COR-L47 (cell line): ENCODE data around the gene FLYWCH1.

ENCODE experiments used
- DNase-seq: peaks from one replicate; lab custom pipeline; 2025; lab: John Stamatoyannopoulos, UW

Gene FLYWCH1

GRCh38 chr16:2968738-2969544, 57.2 kb downstream of the FLYWCH1 start, which contains the start of gene PAQR4:
Gene PAQR4, plus strand, starts transcription at chr16:2969348. Its CDS starts 327 bp downstream, at chr16:2969675.
- DNase-seq = peak; percentile 89

- peak; percentile 69 for DNase-seq
Observed at GRCh38 chr16:2969545-2970521, 58.1 kb downstream of the FLYWCH1 start.

GRCh38 chr16:2970563-2970962, 58.8 kb downstream of the FLYWCH1 start:
- no peak for DNase-seq

GRCh38 chr16:2971134-2971984, 59.6 kb downstream of the FLYWCH1 start:
- no peak for DNase-seq

- DNase-seq = no peak
Observed at GRCh38 chr16:2971985-2972784, 60.5 kb downstream of the FLYWCH1 start.

GRCh38 chr16:2973093-2973492, 61.4 kb downstream of the FLYWCH1 start:
- DNase-seq = no peak

GRCh38 chr16:2973605-2974318, 62.0 kb downstream of the FLYWCH1 start:
- DNase-seq = no peak

- DNase-seq = no peak
Observed at GRCh38 chr16:2974319-2975056, 62.8 kb downstream of the FLYWCH1 start.

GRCh38 chr16:2975161-2975795, 63.5 kb downstream of the FLYWCH1 start:
- no peak for DNase-seq

GRCh38 chr16:2976201-2976600, 64.5 kb downstream of the FLYWCH1 start:
- DNase-seq = no peak

GRCh38 chr16:2976673-2977072, 64.9 kb downstream of the FLYWCH1 start:
- no peak for DNase-seq

- peak; percentile 87 for DNase-seq
Observed at GRCh38 chr16:2977440-2977839, 65.7 kb downstream of the FLYWCH1 start.

- no peak for DNase-seq
Observed at GRCh38 chr16:2979669-2980226, 68.0 kb downstream of the FLYWCH1 start.

- peak; percentile 88 for DNase-seq
Observed at GRCh38 chr16:2980227-2981176, 68.8 kb downstream of the FLYWCH1 start, which contains the start of gene PKMYT1. Gene PKMYT1, minus strand, starts transcription at chr16:2980446. Its CDS starts 789 bp downstream, at chr16:2979657.

- DNase-seq = no peak
Observed at GRCh38 chr16:2981177-2981898, 69.6 kb downstream of the FLYWCH1 start.

- DNase-seq = no peak
Observed at GRCh38 chr16:2981899-2982250, 70.1 kb downstream of the FLYWCH1 start.

GRCh38 chr16:2982402-2982801, 70.7 kb downstream of the FLYWCH1 start:
- DNase-seq = no peak
